Stomach (tissue), 9 donors: Measurements from ENCODE around the gene PARVB. TPM values are rescaled to one million over a fixed set of nuclear protein-coding genes. Genes with fewer than 3 reads are reported as not detected.
A peak's percentile ranks its signal among the peaks of the same experiment; 100 is the strongest.

ENCODE experiments used
- DNase-seq, 2 donors: peaks; one replicate each; pipeline versions ENCODE4 v3.0.0 to v3.0.0-alpha.2; 2013 to 2019
- H3K27ac ChIP-seq, 5 donors: fragments of 200-600 bp in 4 of 5; sonication (generic) in 4 of 5; one replicate each; pipeline ENCODE4 v1.5.1; 2013 to 2019; ENCODE audit warnings: mild to moderate bottlenecking in 1 of 5, moderate library complexity in 1 of 5
- H3K27me3 ChIP-seq, 3 donors: fragments of 200-600 bp; sonication (generic); one replicate each; pipeline ENCODE4 v1.5.1; 2017 to 2019; ENCODE audit warnings: mixed run types in 1 of 3
- H3K36me3 ChIP-seq, 4 donors: fragments of 200-600 bp; sonication (generic); 1 replicate in 3 of 4; 2 replicates in 1 of 4; pipeline ENCODE4 v1.5.1; 2016 to 2019
- H3K4me1 ChIP-seq, 4 donors: fragments of 200-600 bp; sonication (generic); one replicate each; pipeline ENCODE4 v1.5.1; 2016 to 2019
- H3K4me3 ChIP-seq, 4 donors: fragments of 200-600 bp; sonication (generic) in 3 of 4; one replicate each; pipeline ENCODE4 v1.5.1; 2016 to 2019; ENCODE audit warnings: mild to moderate bottlenecking in 1 of 4
- H3K9me3 ChIP-seq, 4 donors: fragments of 200-600 bp; sonication (generic); one replicate each; pipeline ENCODE4 v1.5.1; 2016 to 2019
- EP300 ChIP-seq: sonication (generic); formaldehyde crosslinking; IDR thresholded peaks from one replicate; pipeline ENCODE4 v1.6.1; 2017; ENCODE audit warnings: antibody characterized with exemption
- POLR2A ChIP-seq, 4 donors: fragments of 450-650 bp; IDR thresholded peaks; one replicate each; pipeline ENCODE4 v1.6.1; 2016; ENCODE audit warnings: antibody characterized with exemption in 4 of 4, control low read depth in 2 of 4, mild to moderate bottlenecking in 1 of 4, moderate library complexity in 1 of 4
- POLR2AphosphoS5 ChIP-seq, 3 donors: sonication (generic); formaldehyde crosslinking; IDR thresholded peaks; one replicate each; pipeline ENCODE4 v1.6.1; 2016; ENCODE audit warnings: antibody characterized with exemption in 3 of 3
- WGBS, 5 donors: extraction: QIAGEN DNeasy Blood & Tissue Kit in 3 of 5; methylation state at CpG; one replicate each; pipeline versions ENCODE4 v1.1.5 to v1.1.7; 2013 to 2018; 5-methylcytosine and 5-hydroxymethylcytosine counted together
- intact Hi-C: fragments of 100-400 bp; cut with DNase I; formaldehyde crosslinking; loops from one replicate; pipeline ENCODE4 v1.15.1; 2023; ENCODE audit warnings: low total_unique reads
- polyA plus RNA-seq, 3 donors: library from polyadenylated mRNA; stranded (reverse); fragments of 200-250 nt; gene quantifications; one replicate each; pipeline ENCODE4 v1.2.3, GENCODE V29; 2013
- total RNA-seq, 5 donors: library from RNA; depleted of rRNA; stranded (reverse); fragments of >200 nt; gene quantifications; one replicate each; pipeline versions ENCODE4 v1.1.0 to v1.2.3, GENCODE V29; 2014 to 2016
- TF ChIP-seq, protein P1 (sequence below), 7 experiments: fragments of 450-650 bp in 4 of 7; fragments of 200-600 bp in 3 of 7; sonication (generic) in 3 of 7; IDR thresholded peaks; one replicate each; pipeline ENCODE4 v1.5.1; 2016 to 2019; ENCODE audit warnings: antibody characterized with exemption in 7 of 7, control low read depth in 2 of 7, mild to moderate bottlenecking in 1 of 7
- donor health status: healthy with polysubstance abuse.
- donor health status: Bipolar disorder and iron deficiency.
- donor health status: healthy.

PARVB gene
- total and polyA plus RNA-seq, 8 donors: 2.9 to 143 (median 19.1) TPM

DNA sequence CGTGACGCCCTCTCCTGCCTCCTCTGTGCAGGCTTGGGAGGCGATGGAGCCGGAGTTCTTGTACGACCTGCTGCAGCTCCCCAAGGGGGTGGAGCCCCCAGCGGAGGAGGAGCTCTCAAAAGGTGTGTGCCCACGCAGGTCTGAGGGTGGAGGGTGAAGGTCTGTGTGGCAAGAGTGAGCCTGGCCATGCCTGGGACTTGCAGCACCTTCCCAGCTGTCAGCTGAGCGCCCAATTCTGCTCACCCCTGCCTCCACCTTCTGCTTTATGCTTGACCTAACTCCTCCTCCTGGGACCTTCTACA is 159.1 kb downstream of the PARVB start:
- DNase-seq: no peak
- 64 to 71% (median 67%) methylated on average over 8 of the region's 8 CpGs for WGBS, 5 donors
- H3K9me3 ChIP-seq: no peaks in the 10 kb centered on the region
- H3K27me3 ChIP-seq: peaks cover 0 to 32% (median 8%) of the 10 kb centered on the region in 3 donors
- peaks cover 0 to 8% (median 4%) of the 10 kb centered on the region in 4 donors for H3K36me3 ChIP-seq
- H3K4me3 ChIP-seq: peak overlapping the region in 2 of 4 donors; percentile 42 to 45
- peak overlapping the region in 3 of 5 donors; percentile 53 to 87 (median 64) for H3K27ac ChIP-seq
- intact Hi-C loops: no loop called here
- H3K4me1 ChIP-seq: no peaks in the 10 kb centered on the region
- no peak for TF ChIP-seq EP300

DNA sequence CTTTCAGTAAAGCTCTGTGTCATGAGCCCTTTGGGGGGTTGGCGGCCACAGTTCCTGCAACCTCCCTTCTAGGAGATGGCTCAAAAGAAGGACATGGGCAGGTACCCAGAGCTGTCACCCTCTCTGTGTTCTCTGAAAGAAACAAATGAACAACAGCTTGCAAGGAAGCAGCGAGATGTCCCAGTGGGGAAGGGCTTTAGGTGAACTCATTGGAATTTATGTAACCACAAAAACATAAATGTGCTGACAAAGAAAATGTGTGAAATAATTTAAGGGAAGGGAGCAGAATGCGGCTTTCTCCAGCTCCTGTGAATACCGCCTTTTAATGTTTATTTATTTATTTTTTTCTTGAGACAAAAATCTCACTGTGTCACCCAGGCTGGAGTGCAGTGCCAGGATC is 159.9 kb downstream of the PARVB start:
- no peak for DNase-seq
- TF ChIP-seq, protein P1, sequence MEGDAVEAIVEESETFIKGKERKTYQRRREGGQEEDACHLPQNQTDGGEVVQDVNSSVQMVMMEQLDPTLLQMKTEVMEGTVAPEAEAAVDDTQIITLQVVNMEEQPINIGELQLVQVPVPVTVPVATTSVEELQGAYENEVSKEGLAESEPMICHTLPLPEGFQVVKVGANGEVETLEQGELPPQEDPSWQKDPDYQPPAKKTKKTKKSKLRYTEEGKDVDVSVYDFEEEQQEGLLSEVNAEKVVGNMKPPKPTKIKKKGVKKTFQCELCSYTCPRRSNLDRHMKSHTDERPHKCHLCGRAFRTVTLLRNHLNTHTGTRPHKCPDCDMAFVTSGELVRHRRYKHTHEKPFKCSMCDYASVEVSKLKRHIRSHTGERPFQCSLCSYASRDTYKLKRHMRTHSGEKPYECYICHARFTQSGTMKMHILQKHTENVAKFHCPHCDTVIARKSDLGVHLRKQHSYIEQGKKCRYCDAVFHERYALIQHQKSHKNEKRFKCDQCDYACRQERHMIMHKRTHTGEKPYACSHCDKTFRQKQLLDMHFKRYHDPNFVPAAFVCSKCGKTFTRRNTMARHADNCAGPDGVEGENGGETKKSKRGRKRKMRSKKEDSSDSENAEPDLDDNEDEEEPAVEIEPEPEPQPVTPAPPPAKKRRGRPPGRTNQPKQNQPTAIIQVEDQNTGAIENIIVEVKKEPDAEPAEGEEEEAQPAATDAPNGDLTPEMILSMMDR (IDR thresholded peaks at IDR 0.05): no peak
- TF ChIP-seq EP300 (no peak), POLR2AphosphoS5 (IDR thresholded peaks at IDR 0.05) (no peak), POLR2A (IDR thresholded peaks at IDR 0.05) (no peak)
- Histone ChIP-seq H3K4me3 (no peak overlapping the region), H3K4me1 (no peaks in the 10 kb centered on the region), H3K9me3 (no peaks in the 10 kb centered on the region), H3K36me3 (peaks cover 0 to 8% (median 4%) of the 10 kb centered on the region in 4 donors), H3K27ac (no peak overlapping the region), H3K27me3 (peaks cover 0 to 32% (median 8%) of the 10 kb centered on the region in 3 donors)
- intact Hi-C loops: no loop called here
- WGBS, 5 donors: 74 to 89% (median 78%) methylated on average over 4 of the region's 4 CpGs

DNA sequence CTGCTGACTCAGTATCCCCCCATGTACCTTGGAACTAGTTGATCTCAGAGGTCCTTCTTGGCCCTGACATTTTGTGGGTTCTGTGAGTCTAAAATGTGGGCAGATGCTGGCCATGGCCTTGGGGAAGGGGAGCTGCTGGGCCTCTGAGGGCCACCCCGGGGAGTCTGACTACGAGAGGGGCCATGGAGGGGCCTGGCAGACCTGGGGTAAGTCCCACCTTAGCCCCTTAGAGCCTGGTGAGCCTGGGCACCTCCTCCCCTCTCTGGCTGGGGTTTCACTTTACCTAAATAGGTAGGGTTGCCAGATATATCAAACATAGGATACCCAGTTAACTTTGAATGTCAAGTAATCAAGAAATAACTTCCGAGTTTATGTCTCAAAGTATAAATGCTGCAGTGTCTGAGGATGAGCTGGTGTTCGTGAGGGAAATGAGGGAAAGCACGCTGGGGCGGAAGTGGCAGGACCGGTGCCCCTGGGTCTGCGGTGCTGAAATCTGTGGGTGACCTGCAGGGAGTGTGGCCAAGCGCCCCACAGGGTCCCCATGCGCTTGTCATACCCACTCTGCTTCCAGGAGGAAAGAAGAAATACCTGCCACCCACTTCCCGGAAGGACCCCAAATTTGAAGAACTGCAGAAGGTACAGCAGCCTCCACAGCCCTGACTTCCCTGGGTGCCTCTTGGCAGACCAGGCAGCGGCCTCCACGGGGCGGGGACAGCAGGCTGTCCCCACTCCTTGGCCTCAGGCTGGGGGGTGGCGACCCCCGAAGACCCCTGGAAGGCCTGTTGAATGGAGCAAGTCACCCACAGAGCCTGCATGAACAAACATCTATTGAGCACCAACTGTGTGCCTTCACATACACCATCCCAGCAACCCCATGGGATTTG is 161.4 kb downstream of the PARVB start:
- Histone ChIP-seq H3K9me3 (no peaks in the 10 kb centered on the region), H3K36me3 (peaks cover 0 to 8% (median 4%) of the 10 kb centered on the region in 4 donors), H3K27ac (no peak overlapping the region), H3K27me3 (peaks cover 0 to 32% (median 8%) of the 10 kb centered on the region in 3 donors), H3K4me3 (no peak overlapping the region), H3K4me1 (no peaks in the 10 kb centered on the region)
- WGBS, 5 donors: 85 to 89% (median 86%) methylated on average over 12 to 16 of the region's 16 CpGs
- intact Hi-C loops: no loop called here
- DNase-seq: no peak
- TF ChIP-seq POLR2AphosphoS5 (IDR thresholded peaks at IDR 0.05): no peak
- TF ChIP-seq, protein P1 (IDR thresholded peaks at IDR 0.05): no peak
- TF ChIP-seq EP300: no peak
- no peak for TF ChIP-seq POLR2A (IDR thresholded peaks at IDR 0.05)

DNA sequence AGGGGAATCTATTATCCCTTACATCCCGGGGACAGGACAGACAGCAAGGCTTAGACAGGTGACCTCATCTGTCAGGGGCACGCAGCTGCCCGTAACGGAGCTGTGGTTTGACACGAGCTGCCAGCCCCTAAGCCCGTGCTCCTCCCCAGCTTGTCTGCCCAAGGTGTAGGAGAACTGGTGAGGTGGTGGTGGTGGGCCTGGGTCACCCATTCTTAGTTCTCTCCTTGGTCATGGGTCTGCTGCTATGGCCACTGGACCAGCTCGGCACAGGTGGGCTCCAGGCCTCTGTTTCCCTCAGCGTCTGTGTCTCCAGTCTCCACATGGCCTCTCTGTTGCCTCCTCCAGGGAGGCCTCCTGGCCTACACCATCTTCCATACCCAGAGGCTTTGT is 162.0 kb downstream of the PARVB start:
- peaks cover 0 to 8% (median 4%) of the 10 kb centered on the region in 4 donors for H3K36me3 ChIP-seq
- DNase-seq: no peak
- no peaks in the 10 kb centered on the region for H3K9me3 ChIP-seq
- H3K27me3 ChIP-seq: peaks cover 0 to 29% (median 5%) of the 10 kb centered on the region in 3 donors
- H3K27ac ChIP-seq: no peak overlapping the region
- intact Hi-C loops: no loop called here
- TF ChIP-seq, protein P1 (IDR thresholded peaks at IDR 0.05): no peak
- TF ChIP-seq POLR2AphosphoS5 (IDR thresholded peaks at IDR 0.05): no peak
- TF ChIP-seq EP300: no peak
- no peak for TF ChIP-seq POLR2A (IDR thresholded peaks at IDR 0.05)
- no peak overlapping the region for H3K4me3 ChIP-seq
- H3K4me1 ChIP-seq: no peaks in the 10 kb centered on the region
- 68 to 91% (median 82%) methylated on average over 3 to 8 of the region's 8 CpGs for WGBS, 5 donors

DNA sequence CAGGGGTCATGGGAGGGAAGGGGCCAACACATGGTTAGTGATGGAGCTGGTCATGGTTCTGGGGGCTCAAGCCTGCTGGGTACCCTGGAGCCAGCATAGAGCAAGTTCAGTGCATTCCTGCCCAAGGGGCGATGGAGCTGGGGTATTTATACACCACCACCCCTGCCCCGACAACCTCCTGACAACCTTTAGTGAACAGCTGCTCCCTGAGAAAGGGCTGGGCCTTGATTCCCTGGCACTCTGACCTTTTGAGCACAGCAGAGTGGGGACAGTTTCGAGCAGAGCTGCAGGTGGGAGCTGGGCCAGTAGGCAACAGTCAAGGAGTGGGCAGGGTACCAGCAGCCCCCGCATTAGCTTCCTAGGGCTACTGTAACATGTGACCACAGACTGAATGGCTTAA is 162.6 kb downstream of the PARVB start:
- H3K27me3 ChIP-seq: peaks cover 0 to 23% (median 0%) of the 10 kb centered on the region in 3 donors
- intact Hi-C loops: no loop called here
- H3K9me3 ChIP-seq: no peaks in the 10 kb centered on the region
- TF ChIP-seq, protein P1 (IDR thresholded peaks at IDR 0.05): no peak
- TF ChIP-seq EP300: no peak
- TF ChIP-seq POLR2AphosphoS5 (IDR thresholded peaks at IDR 0.05): no peak
- no peak for TF ChIP-seq POLR2A (IDR thresholded peaks at IDR 0.05)
- no peaks in the 10 kb centered on the region for H3K4me1 ChIP-seq
- H3K36me3 ChIP-seq: peaks cover 0 to 8% (median 4%) of the 10 kb centered on the region in 4 donors
- H3K27ac ChIP-seq: no peak overlapping the region
- no peak for DNase-seq
- WGBS, 5 donors: 79 to 87% (median 86%) methylated on average over 2 to 4 of the region's 4 CpGs
- no peak overlapping the region for H3K4me3 ChIP-seq
